Motor neuron (in vitro differentiated cells): Measurements from ENCODE around the gene ITGA11. TPM values are rescaled to one million over a fixed set of nuclear protein-coding genes. Genes with fewer than 3 reads are reported as not detected.

Experiments
- ATAC-seq, 8 experiments: fragments of 200-7000 bp; cut with Tn5 transposase; replicated peaks in 6 of 8; 2 replicates each; pipeline ENCODE4 v1.8.0; 2021; ENCODE audit warnings: mild to moderate bottlenecking in 8 of 8, moderate library complexity in 8 of 8
- H3K27ac ChIP-seq, 2 donors: fragments of 250-450 bp; sonication (Bioruptor Pico); 2 replicates each; pipeline ENCODE4 v1.9.0; 2021; ENCODE audit warnings: antibody characterized with exemption in 2 of 2, mild to moderate bottlenecking in 2 of 2, moderate library complexity in 1 of 2
- H3K4me1 ChIP-seq, 2 donors: fragments of 250-450 bp; sonication (Bioruptor Pico); replicated peaks in 1 of 2; 2 replicates each; pipeline ENCODE4 v1.6.1; 2021; ENCODE audit warnings: antibody characterized with exemption in 2 of 2, mild to moderate bottlenecking in 2 of 2, moderate library complexity in 1 of 2
- H3K4me3 ChIP-seq, 5 donors: fragments of 250-450 bp; sonication (Bioruptor Pico); 2 replicates each; pipeline ENCODE4 v1.9.0; 2021; ENCODE audit warnings: antibody characterized with exemption in 5 of 5, mild to moderate bottlenecking in 5 of 5, moderate library complexity in 4 of 5
- WGBS, 10 experiments: fragments of 450-650 bp; shearing (Covaris generic); methylation state at CpG; one replicate each; pipeline ENCODE4 v1.0.0; 2022; 5-methylcytosine and 5-hydroxymethylcytosine counted together
- in situ Hi-C, 9 experiments: fragments of 400-800 bp; cut with MboI; loops; one replicate each; pipeline ENCODE4 v1.15.0; 2021; ENCODE audit warnings: low sequenced_read_pairs in 9 of 9, low pct_unique_long_range_greater_than_20kb in 2 of 9; ENCODE audit not compliant: unreplicated experiment in 9 of 9
- total RNA-seq, 8 experiments: library from RNA; unstranded; fragments of 300-600 nt; gene quantifications; 2 replicates each; pipeline versions ENCODE4 v1.2.3 to v1.2.4, GENCODE V29; 2022

The ITGA11 gene
- total RNA-seq, 8 experiments from 2014 or later: 0.27 to 35.0 (median 0.78) TPM

DNA sequence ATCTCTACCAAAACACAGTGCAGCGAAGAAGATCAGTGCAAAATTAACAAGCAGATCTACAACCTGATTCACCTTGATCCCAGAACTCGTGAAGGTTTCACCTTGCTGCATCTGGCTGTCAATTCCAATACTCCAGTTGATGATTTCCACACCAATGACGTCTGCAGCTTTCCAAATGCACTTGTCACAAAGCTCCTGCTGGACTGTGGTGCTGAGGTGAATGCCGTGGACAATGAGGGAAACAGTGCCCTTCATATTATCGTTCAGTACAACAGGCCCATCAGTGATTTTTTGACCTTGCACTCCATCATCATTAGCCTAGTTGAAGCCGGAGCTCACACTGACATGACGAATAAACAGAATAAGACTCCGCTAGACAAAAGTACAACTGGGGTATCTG is 141.2 kb downstream of the ITGA11 start:
- Histone ChIP-seq H3K4me3 (no peak overlapping the region), H3K4me1 (peaks cover 19 to 24% of the 10 kb centered on the region in 2 donors), H3K27ac (no peak overlapping the region)
- in situ Hi-C loops: loop anchor here in 1 of 9 experiments (25.0 kb wide), 1 partner anchor 597 kb away; no protein-coding TSS in a partner anchor
- no peak for ATAC-seq
- WGBS, 10 experiments: 72 to 100% (median 93%) methylated on average over 1 to 6 of the region's 8 CpGs; no CpG with 5 or more reads in 1 of the 10 experiments

DNA sequence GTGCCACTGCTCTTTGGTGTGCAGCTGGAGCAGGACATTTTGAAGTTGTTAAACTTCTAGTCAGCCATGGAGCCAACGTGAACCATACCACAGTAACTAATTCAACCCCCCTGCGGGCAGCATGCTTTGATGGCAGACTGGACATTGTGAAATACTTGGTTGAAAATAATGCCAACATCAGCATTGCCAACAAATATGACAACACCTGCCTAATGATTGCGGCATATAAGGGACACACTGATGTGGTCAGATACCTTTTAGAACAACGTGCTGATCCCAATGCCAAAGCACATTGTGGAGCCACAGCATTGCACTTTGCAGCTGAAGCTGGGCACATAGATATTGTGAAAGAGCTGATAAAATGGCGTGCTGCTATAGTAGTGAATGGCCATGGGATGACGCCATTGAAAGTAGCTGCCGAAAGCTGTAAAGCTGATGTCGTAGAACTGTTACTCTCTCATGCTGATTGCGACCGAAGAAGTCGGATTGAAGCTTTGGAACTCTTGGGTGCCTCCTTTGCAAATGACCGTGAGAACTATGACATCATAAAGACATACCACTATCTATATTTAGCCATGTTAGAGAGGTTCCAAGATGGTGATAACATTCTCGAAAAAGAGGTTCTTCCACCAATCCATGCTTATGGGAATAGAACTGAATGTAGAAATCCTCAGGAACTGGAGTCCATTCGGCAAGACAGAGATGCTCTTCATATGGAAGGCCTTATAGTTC is 142.2 kb downstream of the ITGA11 start:
- no peak overlapping the region for H3K27ac ChIP-seq
- WGBS, 10 experiments: 83 to 100% (median 95%) methylated on average over 1 to 12 of the region's 14 CpGs
- H3K4me1 ChIP-seq: peaks cover 9 to 16% of the 10 kb centered on the region in 2 donors
- ATAC-seq: no peak
- in situ Hi-C loops: loop anchor here in 1 of 9 experiments (25.0 kb wide), 1 partner anchor 598 kb away; no protein-coding TSS in a partner anchor
- H3K4me3 ChIP-seq: no peak overlapping the region

DNA sequence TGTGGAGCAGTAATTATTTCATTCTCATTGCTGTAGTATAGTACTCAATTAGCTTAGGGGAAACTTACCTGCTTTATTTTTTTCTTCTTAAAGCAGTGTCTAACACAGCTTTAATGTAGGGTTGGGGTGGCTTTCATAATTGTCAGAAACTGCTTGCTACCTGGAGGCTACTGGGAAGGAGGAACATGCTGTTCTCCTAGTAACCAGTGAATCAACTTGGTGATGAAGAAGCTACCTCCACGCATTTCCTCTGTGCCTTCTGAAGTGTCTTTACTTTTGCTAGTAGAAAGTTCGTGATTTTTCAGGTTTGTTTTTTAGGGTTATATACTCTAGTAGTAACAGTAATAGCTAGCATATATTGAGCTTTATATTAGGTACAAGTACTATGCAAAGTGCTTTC is 142.9 kb downstream of the ITGA11 start:
- H3K4me1 ChIP-seq: peaks cover 2 to 9% of the 10 kb centered on the region in 2 donors
- ATAC-seq: no peak
- in situ Hi-C loops: loop anchor here in 1 of 9 experiments (25.0 kb wide), 1 partner anchor 598 kb away; no protein-coding TSS in a partner anchor
- H3K4me3 ChIP-seq: no peak overlapping the region
- WGBS, 10 experiments: 71 to 100% (median 88%) methylated on average over 1 to 2 of the region's 2 CpGs; no CpG with 5 or more reads in 2 of the 10 experiments
- H3K27ac ChIP-seq: no peak overlapping the region

DNA sequence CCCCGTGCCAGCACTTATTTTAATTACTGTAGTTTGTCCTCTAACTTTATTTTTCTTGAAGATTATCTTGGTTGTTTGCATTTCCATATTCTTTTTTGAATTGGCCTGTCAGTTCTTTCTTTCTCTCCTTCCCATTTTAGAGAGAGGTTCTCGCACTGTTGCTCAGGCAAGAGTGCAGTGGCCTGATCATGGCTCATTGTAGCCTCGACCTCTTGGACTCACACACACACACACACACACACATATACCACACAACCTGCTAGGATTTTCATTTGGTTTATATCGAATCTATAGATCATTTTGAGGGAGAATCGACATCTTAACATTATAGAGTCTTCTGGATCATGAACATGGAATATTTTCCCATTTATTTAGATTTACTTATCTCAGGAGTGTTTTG is 145.7 kb downstream of the ITGA11 start:
- peaks cover 0 to 17% of the 10 kb centered on the region in 2 donors for H3K4me1 ChIP-seq
- ATAC-seq: no peak
- no peak overlapping the region for H3K4me3 ChIP-seq
- 71 to 94% (median 81%) methylated on average over 2 to 5 of the region's 5 CpGs for WGBS, 10 experiments
- no peak overlapping the region for H3K27ac ChIP-seq
- in situ Hi-C loops: loop anchor here in 1 of 9 experiments (25.0 kb wide), 1 partner anchor 601 kb away; no protein-coding TSS in a partner anchor

DNA sequence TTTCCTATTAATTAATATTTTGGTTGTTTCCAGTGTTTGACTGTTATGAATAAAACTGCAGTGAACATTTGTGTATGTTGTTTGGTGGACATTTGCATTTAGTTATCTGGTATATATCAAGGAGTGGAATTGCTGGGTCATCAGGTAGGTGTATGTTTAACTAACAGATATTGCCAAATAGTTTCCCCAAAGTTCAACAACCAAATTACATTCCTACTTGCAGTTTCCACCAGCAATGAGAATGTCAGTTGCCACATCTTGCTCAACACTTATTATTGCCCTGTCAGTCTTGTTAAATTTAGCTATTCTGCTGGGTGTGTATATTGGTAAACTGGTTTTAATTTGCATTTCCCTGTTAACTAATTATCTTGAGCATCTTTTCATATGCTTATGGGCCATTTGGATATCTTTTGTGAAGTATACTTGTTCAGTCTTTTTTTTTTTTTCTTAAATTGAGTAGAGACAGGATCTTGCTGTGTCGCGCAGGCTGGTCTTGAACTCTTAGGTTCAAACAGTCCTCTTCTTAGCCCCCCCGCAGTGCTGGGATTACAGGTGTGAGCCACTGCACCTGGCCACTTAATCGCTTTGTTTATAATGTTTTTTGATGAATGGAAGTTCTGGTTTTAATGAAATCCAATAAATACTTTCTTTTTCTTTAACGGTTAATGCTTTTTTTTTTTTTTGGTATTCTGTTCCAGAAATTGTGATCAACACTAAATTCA is 146.5 kb downstream of the ITGA11 start:
- in situ Hi-C loops: loop anchor here in 1 of 9 experiments (25.0 kb wide), 1 partner anchor 602 kb away; no protein-coding TSS in a partner anchor

DNA sequence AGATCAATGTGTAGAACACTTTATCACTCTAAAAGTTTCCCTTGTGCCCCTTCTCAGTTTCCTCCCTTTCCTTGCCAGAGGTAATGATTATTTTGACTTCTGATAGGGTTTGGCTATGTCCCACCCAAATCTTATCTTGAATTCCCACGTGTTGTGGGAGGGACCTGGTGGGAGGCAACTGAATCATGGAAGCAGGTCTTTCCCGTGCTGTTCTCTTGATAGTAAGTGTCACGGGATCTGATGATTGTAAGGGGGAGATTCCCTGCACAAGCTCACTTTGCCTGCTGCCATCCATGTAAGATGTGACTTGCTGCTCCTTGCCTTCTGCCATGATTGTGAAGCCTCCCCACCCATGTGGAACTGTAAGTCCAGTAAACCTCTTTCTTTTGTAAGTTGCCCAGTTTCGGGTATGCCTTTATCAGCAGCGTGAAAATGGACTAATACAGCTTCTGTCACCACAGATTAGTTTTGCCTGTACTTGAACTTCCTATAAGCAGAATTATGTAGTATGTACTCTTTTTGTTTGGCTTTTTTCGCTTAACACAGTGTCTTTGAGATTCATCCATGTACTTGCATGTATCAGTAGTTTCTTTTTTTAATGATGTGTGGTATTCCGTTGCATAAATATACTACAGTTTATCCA is 147.2 kb downstream of the ITGA11 start:
- no peak overlapping the region for H3K4me3 ChIP-seq
- in situ Hi-C loops: loop anchor here in 1 of 9 experiments (25.0 kb wide), 1 partner anchor 603 kb away; no protein-coding TSS in a partner anchor
- H3K27ac ChIP-seq: no peak overlapping the region
- 92 to 100% (median 97%) methylated on average over 1 to 6 of the region's 7 CpGs for WGBS, 10 experiments
- peaks cover 0 to 28% of the 10 kb centered on the region in 2 donors for H3K4me1 ChIP-seq
- no peak for ATAC-seq

More for the DNA sequence above, 146.5 kb downstream of the ITGA11 start:
- 79 to 100% (median 95%) methylated on average over 1 to 5 of the region's 5 CpGs for WGBS, 10 experiments
- Histone ChIP-seq H3K4me3 (no peak overlapping the region), H3K27ac (no peak overlapping the region), H3K4me1 (peaks cover 0 to 25% of the 10 kb centered on the region in 2 donors)
- ATAC-seq: no peak

DNA sequence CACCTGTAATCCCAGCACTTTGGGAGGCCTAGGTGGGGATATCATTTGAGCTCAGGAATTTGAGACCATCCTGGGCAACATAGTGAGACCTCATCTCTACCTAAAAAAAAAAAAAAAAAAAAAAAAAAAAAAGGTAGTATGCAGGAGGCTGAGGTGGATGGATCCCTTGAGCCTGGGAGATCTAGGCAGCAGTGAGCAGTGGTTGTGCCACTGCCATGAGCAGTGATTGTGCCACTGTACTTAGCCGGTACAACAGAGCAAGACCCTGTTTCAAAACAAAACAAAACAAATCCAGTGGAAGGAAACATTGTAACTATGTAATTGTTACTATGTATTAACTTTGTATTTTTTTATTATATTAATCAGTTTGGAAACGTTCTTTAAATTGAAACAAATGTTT is 148.6 kb downstream of the ITGA11 start:
- Histone ChIP-seq H3K4me1 (peaks cover 0 to 28% of the 10 kb centered on the region in 2 donors), H3K4me3 (no peak overlapping the region), H3K27ac (no peak overlapping the region)
- ATAC-seq: no peak
- in situ Hi-C loops: loop anchor here in 1 of 9 experiments (25.0 kb wide), 1 partner anchor 604 kb away; no protein-coding TSS in a partner anchor
- WGBS, 10 experiments: 7 to 100% (median 94%) methylated on average over 1 to 2 of the region's 2 CpGs

DNA sequence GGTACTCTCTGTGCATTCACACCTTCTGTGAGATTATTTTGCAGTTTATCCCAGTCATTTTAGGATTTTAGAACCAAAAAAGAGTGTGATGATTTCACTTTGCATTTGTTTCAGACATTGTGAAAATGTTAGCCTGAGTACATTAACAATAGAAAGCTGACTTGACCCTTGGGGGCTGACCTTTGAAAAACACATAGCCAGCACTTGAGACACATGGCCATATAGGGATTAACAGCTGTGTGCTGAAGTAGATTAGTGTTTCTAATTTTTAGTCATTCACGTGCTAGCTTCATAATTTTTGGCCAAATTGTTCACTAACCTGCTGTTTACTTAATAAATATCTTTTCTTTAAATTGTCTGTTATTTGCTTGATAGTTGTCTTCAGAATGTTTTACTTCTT is 151.0 kb downstream of the ITGA11 start:
- in situ Hi-C loops: loop anchor here in 1 of 9 experiments (25.0 kb wide), 1 partner anchor 606 kb away; no protein-coding TSS in a partner anchor
- ATAC-seq: no peak
- Histone ChIP-seq H3K27ac (peak overlapping the region in 1 of 2 donors; percentile 88), H3K4me3 (peak overlapping the region; percentile 56 to 81 (median 74)), H3K4me1 (peaks cover 7 to 37% of the 10 kb centered on the region in 2 donors)
- WGBS, 10 experiments: 0 to 17% (median 0%) methylated on average over 1 of the region's 1 CpG; no CpG with 5 or more reads in 2 of the 10 experiments

DNA sequence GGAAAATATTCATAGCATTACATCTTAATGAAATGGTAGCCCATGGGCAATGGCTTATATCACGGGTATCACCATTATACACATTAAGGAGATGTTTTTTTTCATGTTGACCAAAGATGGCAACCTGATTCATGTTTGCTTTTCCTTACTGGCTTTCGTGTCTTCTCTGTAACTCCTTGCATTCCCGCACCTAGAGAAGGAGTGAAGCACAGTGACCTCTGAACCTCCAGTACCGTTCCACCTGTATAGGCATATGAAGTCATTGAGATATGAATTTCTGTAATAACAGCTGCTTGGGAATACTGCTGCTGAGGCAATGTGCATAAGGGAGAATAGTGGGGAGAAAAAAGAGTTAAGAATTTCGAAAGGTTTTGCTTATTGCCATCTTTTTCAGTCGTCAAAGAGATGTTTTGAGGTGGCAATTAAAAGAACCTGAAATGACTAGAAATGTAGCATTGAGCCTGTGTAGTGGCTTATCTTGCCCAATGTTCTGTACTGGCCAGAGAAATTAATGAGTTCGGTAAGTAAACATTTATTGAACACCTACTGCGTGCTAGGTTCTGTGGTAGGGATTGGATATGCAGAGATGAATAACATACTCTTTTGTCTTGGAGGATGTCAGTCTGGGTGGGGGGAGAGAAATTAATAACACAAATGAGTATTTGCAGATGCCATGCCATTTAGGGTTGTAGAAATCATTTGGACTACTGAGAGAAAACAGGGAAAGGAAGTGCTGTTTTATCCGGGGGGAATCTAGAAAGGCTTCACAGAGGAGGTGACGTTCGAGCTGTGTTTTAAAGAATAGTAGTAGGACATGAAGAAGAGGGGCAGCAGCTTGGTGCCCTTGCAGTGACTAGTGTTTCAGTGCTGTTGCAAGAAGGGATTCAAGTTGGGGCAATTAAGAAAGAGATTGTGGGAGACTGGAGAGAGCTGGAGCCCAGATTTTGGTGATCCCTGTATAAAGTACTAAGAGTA is 151.9 kb downstream of the ITGA11 start:
- in situ Hi-C loops: loop anchor here in 1 of 9 experiments (25.0 kb wide), 1 partner anchor 607 kb away; no protein-coding TSS in a partner anchor
- Histone ChIP-seq H3K27ac (peak overlapping the region; percentile 36 to 95), H3K4me3 (peak overlapping the region; percentile 56 to 81 (median 74)), H3K4me1 (peaks cover 7 to 37% of the 10 kb centered on the region in 2 donors)
- 0 to 46% (median 23%) methylated on average over 1 to 10 of the region's 11 CpGs for WGBS, 10 experiments
- no peak for ATAC-seq

DNA sequence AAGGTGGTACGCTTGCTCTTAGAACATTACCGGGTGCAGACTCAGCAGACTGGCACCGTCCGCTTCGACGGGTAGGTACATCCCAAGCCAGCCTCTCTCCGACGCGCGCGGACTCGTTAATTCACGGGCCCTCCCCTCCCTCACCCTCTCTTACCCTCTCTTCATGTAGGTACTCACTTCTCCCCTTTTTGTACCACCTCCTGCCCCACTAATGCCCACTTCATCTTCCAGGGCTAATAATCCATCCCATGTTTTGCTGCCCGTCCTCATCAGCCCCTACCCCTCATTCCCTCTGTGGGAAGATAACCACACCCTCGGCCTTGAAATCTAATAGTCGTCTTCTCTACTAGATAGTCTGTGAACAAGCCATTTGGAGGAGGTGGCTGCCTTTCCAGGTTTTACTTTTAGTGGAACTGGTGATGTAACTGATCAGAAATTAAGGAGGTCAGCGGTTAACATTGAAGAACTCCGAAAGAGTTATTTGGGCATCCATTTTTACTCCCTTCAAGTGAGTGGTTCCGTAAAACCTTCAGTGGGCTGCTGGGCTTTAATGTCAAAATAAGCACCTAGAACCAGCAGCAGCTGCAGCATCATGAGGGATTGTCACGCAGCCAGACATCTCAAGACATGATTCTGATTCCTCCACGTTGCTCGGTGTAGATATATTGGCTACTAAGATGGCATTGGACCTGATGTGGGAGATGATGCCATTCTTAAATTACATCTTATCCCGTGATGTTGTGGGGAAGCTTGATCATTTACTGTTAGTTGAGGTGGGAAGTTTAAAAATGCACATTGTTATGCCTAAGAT is 153.2 kb downstream of the ITGA11 start:
- ATAC-seq: peak in 7 of 8 experiments; percentile 1 to 11 (median 4)
- in situ Hi-C loops: loop anchor here in 1 of 9 experiments (25.0 kb wide), 1 partner anchor 609 kb away; no protein-coding TSS in a partner anchor
- 0 to 8% (median 0%) methylated on average over 3 to 12 of the region's 23 CpGs; no CpG with 5 or more reads in 2 of the 10 experiments for WGBS, 10 experiments
- H3K4me3 ChIP-seq: peak overlapping the region; percentile 56 to 81 (median 74)
- H3K27ac ChIP-seq: peak overlapping the region; percentile 94 to 95
- peaks cover 7 to 37% of the 10 kb centered on the region in 2 donors for H3K4me1 ChIP-seq

DNA sequence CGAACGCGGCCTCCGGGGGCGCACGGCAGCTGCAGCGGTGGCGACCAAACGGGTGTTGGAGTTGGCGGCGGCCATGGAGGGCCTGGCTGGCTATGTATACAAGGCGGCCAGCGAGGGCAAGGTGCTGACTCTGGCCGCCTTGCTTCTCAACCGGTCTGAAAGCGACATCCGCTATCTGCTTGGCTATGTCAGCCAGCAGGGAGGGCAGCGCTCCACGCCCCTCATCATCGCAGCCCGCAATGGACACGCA is 153.7 kb downstream of the ITGA11 start:
- in situ Hi-C loops: loop anchor here in 1 of 9 experiments (25.0 kb wide), 1 partner anchor 609 kb away; no protein-coding TSS in a partner anchor
- H3K4me1 ChIP-seq: peaks cover 7 to 37% of the 10 kb centered on the region in 2 donors
- ATAC-seq: no peak
- H3K4me3 ChIP-seq: peak overlapping the region; percentile 56 to 81 (median 74)
- peak overlapping the region; percentile 94 to 95 for H3K27ac ChIP-seq
- 0% methylated on average over 1 to 4 of the region's 22 CpGs; no CpG with 5 or more reads in 7 of the 10 experiments for WGBS, 10 experiments
